ENCODE results near the gene SLC14A1.

The SLC14A1 gene

GRCh38 chr18:45783097-45784075 lies 59.4 kb downstream of the SLC14A1 start:
- no peak overlapping the region for H3K27ac ChIP-seq (ENCODE audit: low read length)
- H3K9me3 ChIP-seq (ENCODE audit: control insufficient read depth in 1 of 2, low read length in 2 of 2), result no peaks in the 10 kb centered on the region
- no peaks in the 10 kb centered on the region for H3K27me3 ChIP-seq (ENCODE audit: low read depth, low read length)
- no peak overlapping the region for H3K4me3 ChIP-seq (ENCODE audit: low read depth in 1 of 2, low read length in 2 of 2)
- peaks cover 0 to 3% of the 10 kb centered on the region in 2 donors for H3K4me1 ChIP-seq (ENCODE audit: control insufficient read depth in 1 of 2, insufficient read depth in 2 of 2, low read length in 2 of 2)
- no peaks in the 10 kb centered on the region for H3K36me3 ChIP-seq (ENCODE audit: control insufficient read depth in 1 of 2, insufficient read depth in 2 of 2, low read length in 2 of 2)

GRCh38 chr18:45785134-45785533 lies 61.2 kb downstream of the SLC14A1 start:
- Histone ChIP-seq H3K27ac (ENCODE audit: low read length) (no peak overlapping the region), H3K4me3 (ENCODE audit: low read depth in 1 of 2, low read length in 2 of 2) (no peak overlapping the region), H3K9me3 (ENCODE audit: control insufficient read depth in 1 of 2, low read length in 2 of 2) (no peaks in the 10 kb centered on the region), H3K36me3 (ENCODE audit: control insufficient read depth in 1 of 2, insufficient read depth in 2 of 2, low read length in 2 of 2) (no peaks in the 10 kb centered on the region), H3K27me3 (ENCODE audit: low read depth, low read length) (no peaks in the 10 kb centered on the region), H3K4me1 (ENCODE audit: control insufficient read depth in 1 of 2, insufficient read depth in 2 of 2, low read length in 2 of 2) (peaks cover 0 to 3% of the 10 kb centered on the region in 2 donors)

- H3K27me3 ChIP-seq (ENCODE audit: low read depth, low read length), result no peaks in the 10 kb centered on the region
- no peak overlapping the region for H3K27ac ChIP-seq (ENCODE audit: low read length)
- no peak overlapping the region for H3K4me3 ChIP-seq (ENCODE audit: low read depth in 1 of 2, low read length in 2 of 2)
- no peaks in the 10 kb centered on the region for H3K36me3 ChIP-seq (ENCODE audit: control insufficient read depth in 1 of 2, insufficient read depth in 2 of 2, low read length in 2 of 2)
- peaks cover 0 to 3% of the 10 kb centered on the region in 2 donors for H3K4me1 ChIP-seq (ENCODE audit: control insufficient read depth in 1 of 2, insufficient read depth in 2 of 2, low read length in 2 of 2)
- no peaks in the 10 kb centered on the region for H3K9me3 ChIP-seq (ENCODE audit: control insufficient read depth in 1 of 2, low read length in 2 of 2)
Observed at GRCh38 chr18:45786941-45787340, 63.0 kb downstream of the SLC14A1 start.

GRCh38 chr18:45787346-45787745 lies 63.4 kb downstream of the SLC14A1 start:
- H3K27me3 ChIP-seq (ENCODE audit: low read depth, low read length), result no peaks in the 10 kb centered on the region

GRCh38 chr18:45788861-45789260 lies 64.9 kb downstream of the SLC14A1 start:
- Histone ChIP-seq H3K27ac (ENCODE audit: low read length) (no peak overlapping the region), H3K9me3 (ENCODE audit: control insufficient read depth in 1 of 2, low read length in 2 of 2) (peaks cover 0 to 3% of the 10 kb centered on the region in 2 donors), H3K4me1 (ENCODE audit: control insufficient read depth in 1 of 2, insufficient read depth in 2 of 2, low read length in 2 of 2) (no peaks in the 10 kb centered on the region), H3K4me3 (ENCODE audit: low read depth in 1 of 2, low read length in 2 of 2) (no peak overlapping the region), H3K36me3 (ENCODE audit: control insufficient read depth in 1 of 2, insufficient read depth in 2 of 2, low read length in 2 of 2) (no peaks in the 10 kb centered on the region), H3K27me3 (ENCODE audit: low read depth, low read length) (no peaks in the 10 kb centered on the region)

More at GRCh38 chr18:45787346-45787745, 63.4 kb downstream of the SLC14A1 start:
- Histone ChIP-seq H3K4me1 (ENCODE audit: control insufficient read depth in 1 of 2, insufficient read depth in 2 of 2, low read length in 2 of 2) (peaks cover 0 to 3% of the 10 kb centered on the region in 2 donors), H3K9me3 (ENCODE audit: control insufficient read depth in 1 of 2, low read length in 2 of 2) (no peaks in the 10 kb centered on the region), H3K36me3 (ENCODE audit: control insufficient read depth in 1 of 2, insufficient read depth in 2 of 2, low read length in 2 of 2) (no peaks in the 10 kb centered on the region), H3K27ac (ENCODE audit: low read length) (no peak overlapping the region), H3K4me3 (ENCODE audit: low read depth in 1 of 2, low read length in 2 of 2) (no peak overlapping the region)

GRCh38 chr18:45792506-45793263 lies 68.7 kb downstream of the SLC14A1 start:
- Histone ChIP-seq H3K27me3 (ENCODE audit: low read depth, low read length) (no peaks in the 10 kb centered on the region), H3K27ac (ENCODE audit: low read length) (no peak overlapping the region), H3K36me3 (ENCODE audit: control insufficient read depth in 1 of 2, insufficient read depth in 2 of 2, low read length in 2 of 2) (no peaks in the 10 kb centered on the region), H3K9me3 (ENCODE audit: control insufficient read depth in 1 of 2, low read length in 2 of 2) (peaks cover 0 to 3% of the 10 kb centered on the region in 2 donors), H3K4me3 (ENCODE audit: low read depth in 1 of 2, low read length in 2 of 2) (no peak overlapping the region), H3K4me1 (ENCODE audit: control insufficient read depth in 1 of 2, insufficient read depth in 2 of 2, low read length in 2 of 2) (no peaks in the 10 kb centered on the region)

GRCh38 chr18:45793264-45793965 lies 69.4 kb downstream of the SLC14A1 start:
- Histone ChIP-seq H3K9me3 (ENCODE audit: control insufficient read depth in 1 of 2, low read length in 2 of 2) (peaks cover 0 to 3% of the 10 kb centered on the region in 2 donors), H3K27me3 (ENCODE audit: low read depth, low read length) (no peaks in the 10 kb centered on the region), H3K4me3 (ENCODE audit: low read depth in 1 of 2, low read length in 2 of 2) (no peak overlapping the region), H3K4me1 (ENCODE audit: control insufficient read depth in 1 of 2, insufficient read depth in 2 of 2, low read length in 2 of 2) (no peaks in the 10 kb centered on the region), H3K27ac (ENCODE audit: low read length) (no peak overlapping the region), H3K36me3 (ENCODE audit: control insufficient read depth in 1 of 2, insufficient read depth in 2 of 2, low read length in 2 of 2) (no peaks in the 10 kb centered on the region)

- Histone ChIP-seq H3K36me3 (ENCODE audit: control insufficient read depth in 1 of 2, insufficient read depth in 2 of 2, low read length in 2 of 2) (no peaks in the 10 kb centered on the region), H3K27me3 (ENCODE audit: low read depth, low read length) (no peaks in the 10 kb centered on the region), H3K27ac (ENCODE audit: low read length) (no peak overlapping the region), H3K4me1 (ENCODE audit: control insufficient read depth in 1 of 2, insufficient read depth in 2 of 2, low read length in 2 of 2) (no peaks in the 10 kb centered on the region), H3K9me3 (ENCODE audit: control insufficient read depth in 1 of 2, low read length in 2 of 2) (peaks cover 0 to 11% of the 10 kb centered on the region in 2 donors), H3K4me3 (ENCODE audit: low read depth in 1 of 2, low read length in 2 of 2) (no peak overlapping the region)
Observed at GRCh38 chr18:45801416-45802004, 77.5 kb downstream of the SLC14A1 start.

Measured in muscle layer of duodenum (tissue), 2 donors.